ENCODE data around the gene SCN7A. TPM values are rescaled to one million over a fixed set of nuclear protein-coding genes. Genes with fewer than 3 reads are reported as not detected.

The SCN7A gene
- polyA plus RNA-seq, 1 experiment = not detected

DNA sequence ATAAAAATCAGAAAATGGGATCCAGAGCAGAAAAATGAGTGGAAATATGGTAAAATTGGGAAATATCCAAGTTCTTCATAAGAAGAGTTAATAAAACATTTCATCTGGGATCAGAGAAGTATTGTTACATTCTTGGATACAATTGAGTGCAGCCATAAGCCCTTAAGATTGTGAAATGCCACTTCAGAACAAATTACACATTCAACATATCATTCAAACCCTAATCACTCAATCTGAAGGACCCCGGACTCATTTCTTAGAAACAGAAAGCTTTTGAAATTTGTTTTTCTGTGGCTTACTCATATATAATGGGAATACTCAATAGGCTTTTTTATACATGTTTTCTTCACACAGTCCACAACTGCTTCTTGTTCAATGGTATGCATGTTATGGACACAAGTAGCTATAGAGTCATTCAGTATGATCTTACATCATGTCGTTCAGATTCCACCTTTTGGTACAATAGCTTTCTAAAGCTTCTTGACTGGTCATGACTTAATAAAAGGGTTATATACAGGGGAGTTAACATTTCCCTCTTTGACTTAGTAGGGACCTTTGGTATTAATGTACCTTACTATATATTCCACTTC is 39.9 kb downstream of the SCN7A start:
- TF ChIP-seq, protein P1, sequence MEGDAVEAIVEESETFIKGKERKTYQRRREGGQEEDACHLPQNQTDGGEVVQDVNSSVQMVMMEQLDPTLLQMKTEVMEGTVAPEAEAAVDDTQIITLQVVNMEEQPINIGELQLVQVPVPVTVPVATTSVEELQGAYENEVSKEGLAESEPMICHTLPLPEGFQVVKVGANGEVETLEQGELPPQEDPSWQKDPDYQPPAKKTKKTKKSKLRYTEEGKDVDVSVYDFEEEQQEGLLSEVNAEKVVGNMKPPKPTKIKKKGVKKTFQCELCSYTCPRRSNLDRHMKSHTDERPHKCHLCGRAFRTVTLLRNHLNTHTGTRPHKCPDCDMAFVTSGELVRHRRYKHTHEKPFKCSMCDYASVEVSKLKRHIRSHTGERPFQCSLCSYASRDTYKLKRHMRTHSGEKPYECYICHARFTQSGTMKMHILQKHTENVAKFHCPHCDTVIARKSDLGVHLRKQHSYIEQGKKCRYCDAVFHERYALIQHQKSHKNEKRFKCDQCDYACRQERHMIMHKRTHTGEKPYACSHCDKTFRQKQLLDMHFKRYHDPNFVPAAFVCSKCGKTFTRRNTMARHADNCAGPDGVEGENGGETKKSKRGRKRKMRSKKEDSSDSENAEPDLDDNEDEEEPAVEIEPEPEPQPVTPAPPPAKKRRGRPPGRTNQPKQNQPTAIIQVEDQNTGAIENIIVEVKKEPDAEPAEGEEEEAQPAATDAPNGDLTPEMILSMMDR (IDR thresholded peaks at IDR 0.05; ENCODE audit: insufficient read depth, low read depth, low read length) = no peak
- DNase-seq (ENCODE audit: low read depth) = no peak
- H3K27me3 ChIP-seq (ENCODE audit: control insufficient read depth, insufficient read depth, low read length) = no peaks in the 10 kb centered on the region
- POLR2A ChIA-PET = no interaction called here
- H3K36me3 ChIP-seq (ENCODE audit: control insufficient read depth, insufficient read depth, low read length) = no peaks in the 10 kb centered on the region
- CTCF ChIA-PET = no interaction called here
- H3K4me3 ChIP-seq (ENCODE audit: low read depth, low read length) = no peak overlapping the region

DNA sequence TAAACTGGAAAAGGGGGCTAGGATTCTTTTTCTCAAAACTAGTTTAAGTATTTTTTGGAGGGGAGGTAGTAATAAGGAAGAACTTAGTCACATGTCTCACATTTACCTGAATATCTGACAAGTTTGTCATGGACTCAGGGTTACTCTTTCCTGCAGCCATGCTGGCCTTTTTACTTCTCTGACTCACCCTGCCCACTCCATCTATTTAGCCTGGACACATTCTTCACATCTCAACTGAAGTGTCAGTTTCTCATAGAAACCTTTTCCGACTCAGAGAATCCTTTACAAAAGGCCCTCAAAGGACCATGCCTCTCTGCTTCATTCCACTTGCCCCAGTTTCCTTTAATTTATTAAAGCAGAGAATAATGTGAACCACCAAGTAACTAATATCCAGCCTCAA is 42.6 kb downstream of the SCN7A start:
- no peak for DNase-seq (ENCODE audit: low read depth)
- TF ChIP-seq, protein P1 (IDR thresholded peaks at IDR 0.05; ENCODE audit: insufficient read depth, low read depth, low read length) = no peak
- CTCF ChIA-PET = no interaction called here
- H3K27me3 ChIP-seq (ENCODE audit: control insufficient read depth, insufficient read depth, low read length) = no peaks in the 10 kb centered on the region
- H3K36me3 ChIP-seq (ENCODE audit: control insufficient read depth, insufficient read depth, low read length) = no peaks in the 10 kb centered on the region
- POLR2A ChIA-PET = no interaction called here
- H3K4me3 ChIP-seq (ENCODE audit: low read depth, low read length) = no peak overlapping the region

DNA sequence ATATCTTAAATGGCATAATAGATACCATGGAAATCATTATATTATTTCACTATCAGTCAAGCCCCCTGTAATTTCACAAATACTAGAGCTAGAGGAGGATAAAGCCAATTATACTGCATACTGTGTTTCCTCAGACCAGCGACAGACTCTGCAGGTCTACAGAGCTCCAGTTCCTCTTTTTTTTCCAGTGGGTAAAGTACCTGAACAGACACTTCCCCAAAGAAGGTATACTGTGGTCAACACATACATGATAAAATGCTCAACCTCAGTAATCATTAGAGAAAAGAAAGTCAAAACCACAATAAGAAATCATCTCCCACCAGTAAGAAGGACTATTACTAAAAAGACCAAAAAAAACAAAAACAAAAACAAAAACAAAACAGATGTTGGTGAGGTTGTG is 44.6 kb downstream of the SCN7A start:
- DNase-seq (ENCODE audit: low read depth) = no peak
- no peaks in the 10 kb centered on the region for H3K27me3 ChIP-seq (ENCODE audit: control insufficient read depth, insufficient read depth, low read length)
- TF ChIP-seq, protein P1 (IDR thresholded peaks at IDR 0.05; ENCODE audit: insufficient read depth, low read depth, low read length) = no peak
- H3K4me3 ChIP-seq (ENCODE audit: low read depth, low read length) = no peak overlapping the region
- no peaks in the 10 kb centered on the region for H3K36me3 ChIP-seq (ENCODE audit: control insufficient read depth, insufficient read depth, low read length)
- ChIA-PET CTCF (no interaction called here), POLR2A (no interaction called here)

DNA sequence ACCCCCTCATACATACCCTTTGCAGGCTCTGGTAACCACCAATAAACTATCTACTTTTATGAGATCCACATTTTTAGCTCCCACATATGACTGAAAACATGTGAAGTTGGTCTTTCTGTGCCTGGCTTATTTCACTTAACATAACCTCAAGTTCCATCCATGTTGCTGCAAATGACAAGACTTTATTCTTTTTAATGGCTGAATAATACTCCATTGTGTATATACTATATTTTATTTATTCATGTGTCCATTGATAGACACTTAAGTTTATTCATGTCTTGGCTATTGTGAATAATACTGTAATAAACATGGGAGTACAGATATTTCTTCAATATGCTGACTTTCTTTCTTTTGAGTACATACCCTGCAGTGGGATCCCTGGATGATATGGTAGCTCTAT is 45.9 kb downstream of the SCN7A start:
- Histone ChIP-seq H3K36me3 (ENCODE audit: control insufficient read depth, insufficient read depth, low read length) (no peaks in the 10 kb centered on the region), H3K27me3 (ENCODE audit: control insufficient read depth, insufficient read depth, low read length) (no peaks in the 10 kb centered on the region), H3K4me3 (ENCODE audit: low read depth, low read length) (no peak overlapping the region)
- no peak for DNase-seq (ENCODE audit: low read depth)
- TF ChIP-seq, protein P1 (IDR thresholded peaks at IDR 0.05; ENCODE audit: insufficient read depth, low read depth, low read length) = no peak
- CTCF ChIA-PET = no interaction called here
- POLR2A ChIA-PET = no interaction called here

DNA sequence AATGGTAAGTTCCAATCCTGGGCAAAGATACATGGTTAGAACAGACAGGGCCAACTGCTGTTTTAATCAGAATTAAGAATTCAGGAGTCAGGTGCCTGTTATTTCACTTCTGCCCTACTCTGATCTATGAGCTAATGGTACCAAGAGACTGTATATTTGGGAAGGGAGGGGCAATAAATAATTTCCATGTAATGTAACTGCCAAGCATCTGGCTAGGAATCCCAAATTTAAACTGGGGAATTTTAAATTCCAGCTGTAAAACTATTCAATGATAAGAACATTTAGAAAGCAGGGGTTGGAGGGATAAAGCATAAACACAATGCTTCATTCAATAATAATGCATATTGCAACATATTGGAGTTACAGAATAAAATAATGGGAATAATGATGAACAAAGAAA is 49.7 kb downstream of the SCN7A start:
- CTCF ChIA-PET = no interaction called here
- POLR2A ChIA-PET = no interaction called here
- Histone ChIP-seq H3K27me3 (ENCODE audit: control insufficient read depth, insufficient read depth, low read length) (no peaks in the 10 kb centered on the region), H3K36me3 (ENCODE audit: control insufficient read depth, insufficient read depth, low read length) (no peaks in the 10 kb centered on the region), H3K4me3 (ENCODE audit: low read depth, low read length) (no peak overlapping the region)
- TF ChIP-seq, protein P1 (IDR thresholded peaks at IDR 0.05; ENCODE audit: insufficient read depth, low read depth, low read length) = no peak
- no peak for DNase-seq (ENCODE audit: low read depth)
